ENCODE results near the gene NPTX1. TPM values are rescaled to one million over a fixed set of nuclear protein-coding genes. Genes with fewer than 3 reads are reported as not detected.

The NPTX1 gene
- total and polyA plus RNA-seq, 2 donors (not counting 1 experiment from before 2014, with no cell fraction given) = 0.07 to 0.57 TPM

GRCh38 chr17:80468781-80469493 lies 7.5 kb downstream of the NPTX1 start:
- CTCF ChIA-PET = no interaction called here
- peaks cover 66% of the 10 kb centered on the region for H3K27me3 Mint-ChIP-seq
- Histone ChIP-seq H2AFZ (ENCODE audit: insufficient read depth, low read depth, low read length, poor library complexity, severe bottlenecking) (no peak overlapping the region), H3K9me3 (ENCODE audit: control extremely low read depth in 1 of 3, control insufficient read depth in 2 of 3, insufficient read depth in 1 of 3, low read length in 2 of 3) (peaks cover 0 to 7% (median 0%) of the 10 kb centered on the region in 3 donors), H3K4me1 (ENCODE audit: control insufficient read depth in 2 of 2, insufficient read depth in 2 of 2, low read length in 2 of 2) (peaks cover 12% of the 10 kb centered on the region in 2 donors), H3K36me3 (replicated peaks in 1 of 2; ENCODE audit: control extremely low read depth in 1 of 2, control insufficient read depth in 1 of 2, extremely low read depth in 1 of 2, insufficient read depth in 2 of 2, low read length in 1 of 2) (no peaks in the 10 kb centered on the region), H3K27ac (ENCODE audit: low read length in 2 of 2) (no peak overlapping the region), H3K27me3 (replicated peaks in 1 of 4; ENCODE audit: control extremely low read depth in 1 of 4, control insufficient read depth in 3 of 4, insufficient read depth in 4 of 4, low read length in 3 of 4) (peaks cover 0 to 66% (median 14%) of the 10 kb centered on the region in 4 experiments), H3K4me2 (replicated peaks; ENCODE audit: low read depth, low read length, poor library complexity, severe bottlenecking) (no peak overlapping the region), H3K4me3 (ENCODE audit: control extremely low read depth in 1 of 5, extremely low read depth in 1 of 5, insufficient read depth in 1 of 5, low read depth in 2 of 5, low read length in 4 of 5) (no peak overlapping the region), H4K20me1 (ENCODE audit: control insufficient read depth, insufficient read depth, low read length, poor library complexity, severe bottlenecking) (no peaks in the 10 kb centered on the region), H3K79me2 (ENCODE audit: control insufficient read depth, insufficient read depth, low read length) (no peaks in the 10 kb centered on the region), H3K9ac (ENCODE audit: low read length) (no peak overlapping the region)
- no peak for TF ChIP-seq CTCF (IDR thresholded peaks at IDR 0.05)
- no peak for TF ChIP-seq EZH2 (IDR thresholded peaks at IDR 0.05; ENCODE audit: borderline replicate concordance, insufficient read depth, low read depth, low read length, poor library complexity, severe bottlenecking)
- WGBS (ENCODE audit: insufficient coverage) = 70% methylated on average over 26 of the region's 28 CpGs
- POLR2A ChIA-PET = interaction anchor here (1.0 kb wide), 1 partner anchor 45 kb away, joined by 3 read pairs; no protein-coding TSS in a partner anchor
- no peaks in the 10 kb centered on the region for H3K9me3 Mint-ChIP-seq (ENCODE audit: insufficient read depth)
- H3K27ac Mint-ChIP-seq = no peak overlapping the region
- no peak overlapping the region for H3K4me3 Mint-ChIP-seq
- DNase-seq (no peak), ATAC-seq (ENCODE audit: low read depth) (no peak)
- intact Hi-C loops (cut with micrococcal nuclease) = no loop called here
- peaks cover 4% of the 10 kb centered on the region for H3K4me1 Mint-ChIP-seq

GRCh38 chr17:80468242-80468641 lies 8.2 kb downstream of the NPTX1 start:
- no peak overlapping the region for H3K4me3 Mint-ChIP-seq
- H3K27me3 Mint-ChIP-seq = peaks cover 61% of the 10 kb centered on the region
- H3K36me3 ChIP-seq (replicated peaks in 1 of 2; ENCODE audit: control extremely low read depth in 1 of 2, control insufficient read depth in 1 of 2, extremely low read depth in 1 of 2, insufficient read depth in 2 of 2, low read length in 1 of 2) = no peaks in the 10 kb centered on the region
- H3K4me3 ChIP-seq (ENCODE audit: control extremely low read depth in 1 of 5, extremely low read depth in 1 of 5, insufficient read depth in 1 of 5, low read depth in 2 of 5, low read length in 4 of 5) = no peak overlapping the region
- intact Hi-C loops (cut with micrococcal nuclease) = no loop called here
- H3K4me1 Mint-ChIP-seq = peaks cover 4% of the 10 kb centered on the region
- H3K4me2 ChIP-seq (replicated peaks; ENCODE audit: low read depth, low read length, poor library complexity, severe bottlenecking) = no peak overlapping the region
- peaks cover 0 to 65% (median 12%) of the 10 kb centered on the region in 4 experiments for H3K27me3 ChIP-seq (replicated peaks in 1 of 4; ENCODE audit: control extremely low read depth in 1 of 4, control insufficient read depth in 3 of 4, insufficient read depth in 4 of 4, low read length in 3 of 4)
- H3K27ac ChIP-seq (ENCODE audit: low read length in 2 of 2) = no peak overlapping the region
- 24% methylated on average over 14 of the region's 16 CpGs for WGBS (ENCODE audit: insufficient coverage)
- H3K9me3 Mint-ChIP-seq (ENCODE audit: insufficient read depth) = no peaks in the 10 kb centered on the region
- H3K9ac ChIP-seq (ENCODE audit: low read length) = no peak overlapping the region
- TF ChIP-seq CTCF (IDR thresholded peaks at IDR 0.05) = no peak
- TF ChIP-seq EZH2 (IDR thresholded peaks at IDR 0.05; ENCODE audit: borderline replicate concordance, insufficient read depth, low read depth, low read length, poor library complexity, severe bottlenecking) = no peak
- H3K79me2 ChIP-seq (ENCODE audit: control insufficient read depth, insufficient read depth, low read length) = no peaks in the 10 kb centered on the region
- H4K20me1 ChIP-seq (ENCODE audit: control insufficient read depth, insufficient read depth, low read length, poor library complexity, severe bottlenecking) = no peaks in the 10 kb centered on the region
- peaks cover 10 to 12% of the 10 kb centered on the region in 2 donors for H3K4me1 ChIP-seq (ENCODE audit: control insufficient read depth in 2 of 2, insufficient read depth in 2 of 2, low read length in 2 of 2)
- CTCF ChIA-PET = no interaction called here
- ATAC-seq (ENCODE audit: low read depth) (no peak), DNase-seq (no peak)
- POLR2A ChIA-PET = interaction anchor here (1.0 kb wide), 1 partner anchor 44 kb away, joined by 3 read pairs; no protein-coding TSS in a partner anchor
- H2AFZ ChIP-seq (ENCODE audit: insufficient read depth, low read depth, low read length, poor library complexity, severe bottlenecking) = no peak overlapping the region
- no peak overlapping the region for H3K27ac Mint-ChIP-seq
- H3K9me3 ChIP-seq (ENCODE audit: control extremely low read depth in 1 of 3, control insufficient read depth in 2 of 3, insufficient read depth in 1 of 3, low read length in 2 of 3) = peaks cover 0 to 7% (median 0%) of the 10 kb centered on the region in 3 donors
